ELR (cell line): ENCODE results near the gene PALLD.

Experiments
- DNase-seq: peaks from one replicate; pipeline ENCODE4 v3.0.0-alpha.2; 2015; ENCODE audit warnings: low read depth

PALLD gene

GRCh38 chr4:168560184-168561180 lies 63.6 kb downstream of the PALLD start:
- DNase-seq, result peak; percentile 16

- DNase-seq, result peak; percentile 75
Observed at GRCh38 chr4:168562041-168562571, 65.3 kb downstream of the PALLD start.

- no peak for DNase-seq
Observed at GRCh38 chr4:168564023-168564422, 67.2 kb downstream of the PALLD start.

GRCh38 chr4:168565130-168565529 lies 68.3 kb downstream of the PALLD start:
- no peak for DNase-seq

- DNase-seq, result no peak
Observed at GRCh38 chr4:168566726-168567125, 69.9 kb downstream of the PALLD start.

- peak; percentile 61 for DNase-seq
Observed at GRCh38 chr4:168569066-168569930, 72.4 kb downstream of the PALLD start.

GRCh38 chr4:168569931-168570276 lies 73.1 kb downstream of the PALLD start:
- no peak for DNase-seq

GRCh38 chr4:168570466-168570865 lies 73.6 kb downstream of the PALLD start:
- no peak for DNase-seq

GRCh38 chr4:168572002-168572401 lies 75.2 kb downstream of the PALLD start:
- DNase-seq, result no peak

GRCh38 chr4:168573870-168574269 lies 77.0 kb downstream of the PALLD start:
- no peak for DNase-seq

- DNase-seq, result peak; percentile 76
Observed at GRCh38 chr4:168574581-168575295, 77.9 kb downstream of the PALLD start.

- DNase-seq, result no peak
Observed at GRCh38 chr4:168575473-168575872, 78.6 kb downstream of the PALLD start.

GRCh38 chr4:168577624-168578023 lies 80.8 kb downstream of the PALLD start:
- DNase-seq, result no peak

- no peak for DNase-seq
Observed at GRCh38 chr4:168580228-168580627, 83.4 kb downstream of the PALLD start.

GRCh38 chr4:168584321-168584771 lies 87.5 kb downstream of the PALLD start:
- DNase-seq, result peak; percentile 79

GRCh38 chr4:168585168-168586091 lies 88.6 kb downstream of the PALLD start:
- peak; percentile 86 for DNase-seq

GRCh38 chr4:168586926-168587325 lies 90.1 kb downstream of the PALLD start:
- DNase-seq, result no peak

- peak; percentile 96 for DNase-seq
Observed at GRCh38 chr4:168587411-168588125, 90.7 kb downstream of the PALLD start.

- DNase-seq, result peak; percentile 86
Observed at GRCh38 chr4:168588916-168589531, 92.2 kb downstream of the PALLD start.

GRCh38 chr4:168592676-168593075 lies 95.8 kb downstream of the PALLD start:
- DNase-seq, result no peak
